HG03571 (cell line): ENCODE results near the gene OPRPN.

Experiments used
- ATAC-seq: cut with Tn5 transposase; IDR thresholded peaks from one replicate; pipeline ENCODE4 v1.9.1; 2021; ENCODE audit not compliant: unreplicated experiment

OPRPN gene, protein sequence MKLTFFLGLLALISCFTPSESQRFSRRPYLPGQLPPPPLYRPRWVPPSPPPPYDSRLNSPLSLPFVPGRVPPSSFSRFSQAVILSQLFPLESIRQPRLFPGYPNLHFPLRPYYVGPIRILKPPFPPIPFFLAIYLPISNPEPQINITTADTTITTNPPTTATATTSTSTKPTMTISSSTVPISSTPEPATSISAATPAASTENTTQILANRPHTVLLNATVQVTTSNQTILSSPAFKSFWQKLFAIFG

GRCh38 chr4:70397580-70397979 lies at the start of gene OPRPN:
Gene OPRPN (plus strand): TSS chr4:70397940. CDS start chr4:70399286, 1,346 bp downstream.
- no peak for ATAC-seq

DNA sequence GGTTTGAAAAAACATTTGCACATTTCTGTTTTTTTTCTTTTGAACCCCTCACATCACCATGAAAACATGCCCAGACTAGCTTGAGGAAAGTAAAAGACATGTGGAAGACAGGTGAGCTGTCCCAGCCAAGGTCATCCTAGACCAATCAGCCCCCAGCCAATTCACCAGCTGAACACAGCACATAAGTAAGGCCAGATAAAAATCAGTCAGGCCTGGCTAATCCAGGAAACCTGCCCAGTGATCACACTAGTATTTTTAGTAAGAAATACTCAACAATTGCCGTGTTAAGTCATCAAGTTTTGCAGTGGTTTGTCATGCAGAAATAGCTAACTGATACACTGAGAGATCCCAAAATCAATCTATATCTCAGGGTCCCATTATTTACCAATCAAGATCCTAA lies 41.6 kb upstream of the OPRPN start:
- peak; percentile 46 for ATAC-seq

DNA sequence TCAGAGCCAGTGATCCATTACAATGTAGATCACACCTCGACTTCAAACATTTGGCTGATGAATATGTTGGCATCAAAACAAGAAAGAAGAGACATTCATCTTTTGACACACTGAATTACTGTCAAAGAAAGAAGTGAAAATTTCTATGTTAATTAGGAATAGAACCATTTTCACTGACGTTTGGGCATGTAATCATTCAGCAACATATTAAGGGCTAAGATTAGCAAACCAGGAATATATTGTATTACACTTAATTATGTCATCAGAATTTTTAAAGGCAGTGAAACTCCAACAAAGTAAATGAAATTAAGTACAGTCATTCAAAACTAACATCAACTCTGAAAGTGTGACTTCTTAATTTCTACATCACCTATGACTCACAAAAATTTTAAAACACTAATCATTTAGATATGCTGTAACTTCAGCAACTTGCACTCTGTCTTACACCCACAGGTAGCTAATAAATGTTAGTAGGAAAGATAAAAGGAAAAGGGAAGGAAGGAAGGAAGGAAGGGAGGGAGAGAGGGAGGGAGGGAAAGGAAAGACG lies 38.6 kb upstream of the OPRPN start:
- ATAC-seq = no peak

DNA sequence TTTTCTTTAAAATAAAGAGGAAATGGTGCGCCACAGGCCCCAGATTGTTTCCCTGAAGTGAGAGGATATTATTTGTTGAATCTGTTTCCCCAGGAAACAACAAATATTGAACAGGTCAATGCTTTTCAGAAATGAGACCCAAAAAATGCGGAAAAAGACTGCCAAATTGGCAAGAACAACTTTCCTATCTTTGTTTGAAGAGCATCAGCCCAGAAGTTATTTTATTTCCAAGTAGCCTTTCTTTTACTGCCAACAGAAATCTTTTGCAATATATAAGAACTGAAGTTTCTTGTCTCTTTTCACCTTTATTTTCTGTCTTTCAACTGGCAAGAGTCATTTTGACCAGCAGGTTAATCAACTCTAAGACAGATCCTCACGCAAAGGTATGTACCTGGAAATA lies 37.3 kb upstream of the OPRPN start, which contains the start of gene SMR3A:
TSS of gene SMR3A (plus strand) at position 301 of the 400 bp plus-strand sequence. CDS start 1,356 bp downstream, outside the sequence.
- ATAC-seq = no peak

DNA sequence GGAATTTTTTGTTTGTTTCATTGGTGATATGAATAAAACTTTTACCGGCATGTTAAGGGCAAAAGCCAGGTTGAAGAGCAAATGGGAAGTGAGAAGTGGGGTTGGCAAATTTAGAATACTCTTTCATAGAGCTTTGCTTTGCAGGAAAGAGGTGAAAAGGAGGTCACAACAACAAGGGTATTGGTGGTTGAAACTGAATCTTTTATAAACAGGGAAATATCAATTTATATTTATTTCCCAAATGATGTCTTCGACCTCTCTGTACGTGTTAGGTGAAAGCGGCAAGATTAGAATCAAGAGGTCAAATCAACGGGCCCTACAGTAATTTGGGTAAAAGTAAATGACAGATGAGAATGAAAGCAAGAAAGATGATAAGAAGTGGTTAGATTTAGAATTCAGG lies 33.7 kb upstream of the OPRPN start:
- no peak for ATAC-seq

DNA sequence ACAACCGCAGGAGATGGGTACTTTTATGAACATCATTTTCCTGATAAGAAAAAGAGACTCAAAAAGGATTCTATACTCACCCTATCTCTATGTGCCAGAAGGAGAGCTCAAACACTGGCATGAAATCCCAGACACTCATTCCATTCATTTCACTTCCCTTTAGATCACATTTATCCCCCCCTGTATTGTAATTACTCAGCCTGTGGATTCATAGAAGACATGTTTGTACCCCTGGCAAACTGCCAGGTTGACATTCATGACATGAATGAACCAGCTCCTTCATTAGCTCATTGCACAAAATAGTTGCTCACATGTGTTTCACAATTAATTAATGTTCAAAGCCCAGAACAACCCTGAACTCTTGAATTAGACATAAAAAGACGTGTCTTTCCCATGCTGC lies 32.3 kb upstream of the OPRPN start:
- no peak for ATAC-seq

DNA sequence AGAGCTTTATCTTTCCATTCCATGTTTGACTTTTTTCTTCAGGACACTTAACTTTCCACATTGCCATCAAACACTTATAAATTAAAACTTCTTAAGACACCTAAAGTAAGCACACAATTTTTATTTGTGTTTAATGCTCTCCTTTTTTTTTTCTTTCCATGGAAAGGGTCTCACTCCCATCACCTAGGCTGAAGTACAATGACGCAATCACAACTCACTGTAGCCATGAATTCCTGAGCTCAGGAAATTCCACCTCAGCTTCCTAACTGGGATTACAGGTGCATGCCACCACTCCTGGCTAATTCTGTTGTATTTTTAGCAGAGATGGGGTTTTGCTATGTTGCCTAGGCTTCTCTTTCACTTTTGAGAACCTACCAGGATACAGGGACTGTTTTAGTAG lies 29.9 kb upstream of the OPRPN start:
- ATAC-seq = no peak

- no peak for ATAC-seq
Measured at GRCh38 chr4:70371987-70372386, 25.8 kb upstream of the OPRPN start.

GRCh38 chr4:70372760-70373159 lies 25.0 kb upstream of the OPRPN start:
- no peak for ATAC-seq

GRCh38 chr4:70380578-70380977 lies 17.2 kb upstream of the OPRPN start:
- ATAC-seq = no peak

GRCh38 chr4:70382691-70383181 lies 15.0 kb upstream of the OPRPN start, which contains the start of gene SMR3B:
Gene SMR3B (plus strand): TSS chr4:70383131. CDS start chr4:70384511, 1,380 bp downstream.
- ATAC-seq = no peak

DNA sequence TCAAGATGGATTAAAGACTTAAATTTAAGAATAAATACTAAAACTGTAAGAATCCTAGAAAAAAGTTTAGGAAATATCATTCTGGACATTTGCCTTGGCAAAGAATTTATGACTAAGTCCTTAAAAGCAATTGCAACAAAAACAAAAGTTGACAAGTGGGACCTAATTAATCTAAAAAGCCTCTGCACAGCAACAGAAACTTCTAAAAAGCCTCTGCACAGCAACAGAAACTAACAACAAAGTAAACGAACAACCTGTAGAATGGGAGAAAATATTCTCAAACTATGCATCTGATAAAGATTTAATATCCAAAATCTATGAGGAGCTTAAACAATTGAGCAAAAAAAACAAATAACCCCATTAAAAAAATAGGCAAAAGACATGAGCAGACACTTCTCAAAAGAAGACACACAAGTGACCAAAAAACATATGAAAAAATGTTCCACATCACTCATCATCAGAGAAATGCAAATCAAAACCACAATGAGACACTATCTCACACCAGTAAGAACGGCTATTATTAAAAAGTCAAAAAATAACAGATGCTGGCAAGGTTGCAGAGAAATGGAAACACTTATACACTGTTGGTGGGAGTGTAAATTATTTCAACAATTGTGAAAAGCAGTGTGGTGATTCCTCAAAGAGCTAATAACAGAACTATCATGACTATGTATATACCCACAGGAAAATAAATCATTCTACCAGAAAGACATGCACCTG lies 5.5 kb upstream of the OPRPN start:
- ATAC-seq = peak; percentile 56

- ATAC-seq = peak; percentile 63
Measured at GRCh38 chr4:70399319-70399718, 1.6 kb downstream of the OPRPN start.

DNA sequence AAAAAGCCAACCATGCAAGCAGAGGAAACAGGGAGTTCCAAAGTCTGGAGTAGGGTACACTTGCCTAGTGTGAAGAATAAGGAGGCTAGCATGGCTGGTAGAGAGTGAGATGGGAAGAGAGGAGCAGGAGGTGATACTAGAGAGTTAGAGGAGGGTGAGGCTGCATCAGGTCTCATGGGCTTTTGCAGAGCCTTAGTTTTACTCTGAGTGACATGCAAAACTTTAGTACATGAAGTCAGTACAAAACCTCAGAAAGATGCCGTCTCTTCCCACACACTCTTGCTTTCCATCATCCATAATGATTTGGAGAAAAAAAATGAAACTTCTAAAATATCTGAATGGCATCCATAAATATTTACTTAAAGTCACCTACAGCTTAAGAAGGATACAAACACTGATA lies 5.0 kb downstream of the OPRPN start:
- ATAC-seq = no peak

DNA sequence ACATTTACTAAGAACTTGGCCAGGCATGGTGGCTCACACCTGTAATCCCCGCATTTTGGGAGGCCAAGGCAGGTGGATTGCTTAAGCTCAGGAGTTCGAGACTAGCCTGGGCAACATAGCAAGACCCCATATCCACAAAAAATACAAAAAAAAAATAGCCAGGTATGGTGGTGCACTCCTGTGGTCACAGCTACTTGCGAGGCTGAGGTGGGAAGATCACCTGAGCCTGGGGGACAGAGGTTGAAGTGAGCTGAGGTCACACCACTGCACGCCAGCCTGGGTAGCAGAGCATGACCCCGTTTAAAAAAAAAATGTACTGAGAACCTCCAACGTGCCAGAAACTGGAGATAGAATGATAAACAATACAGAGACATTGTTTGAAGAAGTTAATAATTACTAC lies 8.0 kb downstream of the OPRPN start:
- ATAC-seq = peak; percentile 86

- ATAC-seq = no peak
Measured at GRCh38 chr4:70425306-70425705, 27.6 kb downstream of the OPRPN start.

DNA sequence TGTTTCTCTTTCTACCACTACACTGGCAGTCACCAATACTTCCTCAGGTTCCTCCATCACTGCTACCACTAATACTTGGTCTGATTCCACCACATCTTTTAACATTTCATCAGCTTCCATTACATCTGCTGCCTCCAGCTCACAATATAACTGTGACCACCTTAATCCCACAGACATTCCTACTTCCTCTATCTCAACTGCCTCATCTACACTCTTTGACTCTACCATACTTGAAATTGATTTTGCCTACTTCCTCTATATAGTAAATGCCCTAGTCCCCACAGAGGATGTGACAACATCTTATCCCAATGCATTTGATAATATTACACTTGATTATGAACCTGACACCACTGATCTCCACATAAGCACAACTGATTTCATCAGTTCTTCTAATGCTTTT lies 29.0 kb downstream of the OPRPN start:
- ATAC-seq = peak; percentile 43

GRCh38 chr4:70437197-70437596 lies 39.5 kb downstream of the OPRPN start:
- ATAC-seq = no peak

- ATAC-seq = no peak
Measured at GRCh38 chr4:70442474-70442873, 44.7 kb downstream of the OPRPN start.

DNA sequence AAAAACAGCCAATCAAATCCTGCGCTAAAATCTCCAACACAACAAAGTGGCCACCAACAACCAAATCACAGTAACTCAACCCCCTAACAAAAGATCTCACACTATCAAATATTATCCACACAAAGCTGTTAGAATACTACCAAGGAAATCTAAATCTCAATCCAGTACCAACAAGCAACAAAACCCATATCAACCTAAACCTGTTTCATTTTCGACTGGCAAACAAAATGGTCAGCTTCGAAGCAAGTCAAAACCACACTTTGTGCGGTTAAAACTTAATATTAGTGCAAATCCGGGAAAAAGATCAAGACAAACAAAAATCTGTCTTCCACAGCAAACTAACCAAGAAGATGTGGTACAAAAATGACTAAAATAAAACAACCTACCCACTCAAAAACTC lies 45.6 kb downstream of the OPRPN start:
- no peak for ATAC-seq

GRCh38 chr4:70449220-70449619 lies 51.5 kb downstream of the OPRPN start:
- no peak for ATAC-seq

DNA sequence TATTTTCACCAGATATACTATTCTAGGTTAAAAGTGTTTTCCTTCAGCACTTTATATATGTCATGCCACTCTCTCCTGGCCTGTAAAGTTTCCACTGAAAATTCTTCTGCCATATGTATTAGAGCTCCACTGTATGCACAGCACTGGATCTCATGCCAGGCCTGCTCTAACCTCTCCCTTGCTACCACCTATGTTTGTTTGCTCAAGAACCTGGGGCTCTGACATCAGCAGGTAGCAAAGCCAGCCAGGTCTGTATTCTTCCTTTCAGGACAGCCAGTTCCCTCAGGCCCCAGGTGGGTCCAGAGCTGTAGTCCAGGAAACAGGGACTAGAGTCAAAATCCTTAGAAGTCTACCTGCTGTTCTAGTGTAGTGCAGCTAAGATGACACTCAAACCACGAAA lies 55.2 kb downstream of the OPRPN start:
- no peak for ATAC-seq
